SK-N-SH treated with all-trans-retinoic acid at 6 μM for 48 hours (cell line): ENCODE results near the gene BRF1.

ENCODE experiments used
- ATAC-seq: fragments of 200-7000 bp; cut with Tn5 transposase; 3 replicates; pipeline ENCODE4 v1.9.1; 2020; ENCODE audit warnings: mild to moderate bottlenecking, moderate library complexity
- ARNTL ChIP-seq: fragments of 450-650 bp; formaldehyde crosslinking; IDR thresholded peaks from 2 replicates; pipeline ENCODE4 v1.5.0; 2020; ENCODE audit warnings: low read depth, mild to moderate bottlenecking, moderate library complexity, borderline replicate concordance
- BACH2 ChIP-seq: fragments of 250-450 bp; sonication (Bioruptor Pico); IDR thresholded peaks from 2 replicates; pipeline ENCODE4 v1.9.0; 2021; ENCODE audit warnings: mild to moderate bottlenecking, borderline replicate concordance
- CSDC2 ChIP-seq: fragments of 250-450 bp; sonication (Bioruptor Pico); IDR thresholded peaks from 2 replicates; pipeline ENCODE4 v1.5.0; 2020; ENCODE audit warnings: mild to moderate bottlenecking, moderate library complexity
- CSRNP3 ChIP-seq: fragments of 250-450 bp; sonication (Bioruptor Pico); IDR thresholded peaks from 2 replicates; pipeline ENCODE4 v1.5.1; 2021; ENCODE audit warnings: mild to moderate bottlenecking, moderate library complexity
- ESRRG ChIP-seq: fragments of 250-450 bp; sonication (Bioruptor Pico); IDR thresholded peaks from 2 replicates; pipeline ENCODE4 v1.6.1; 2021; ENCODE audit warnings: mild to moderate bottlenecking
- GLIS3 ChIP-seq: fragments of 250-450 bp; sonication (Bioruptor Pico); IDR thresholded peaks from 2 replicates; pipeline ENCODE4 v1.5.0; 2020; ENCODE audit warnings: mild to moderate bottlenecking, moderate library complexity
- OSR1 ChIP-seq: fragments of 250-450 bp; sonication (Bioruptor Pico); IDR thresholded peaks from 2 replicates; pipeline ENCODE4 v1.8.0; 2022; ENCODE audit warnings: moderate library complexity, mild to moderate bottlenecking, inconsistent platforms
- PATZ1 ChIP-seq: fragments of 250-450 bp; sonication (Bioruptor Pico); IDR thresholded peaks from 2 replicates; pipeline ENCODE4 v1.8.0; 2020; ENCODE audit warnings: mild to moderate bottlenecking, moderate library complexity, borderline replicate concordance
- POU6F1 ChIP-seq: fragments of 250-450 bp; sonication (Bioruptor Pico); IDR thresholded peaks from 2 replicates; pipeline ENCODE4 v1.8.0; 2021; ENCODE audit warnings: low read depth, mild to moderate bottlenecking, moderate library complexity, borderline replicate concordance
- PPARA ChIP-seq: fragments of 250-450 bp; sonication (Bioruptor Pico); IDR thresholded peaks from 2 replicates; pipeline ENCODE4 v1.5.0; 2020; ENCODE audit warnings: mild to moderate bottlenecking, borderline replicate concordance
- RARB ChIP-seq: fragments of 250-450 bp; sonication (Bioruptor Pico); IDR thresholded peaks from 2 replicates; pipeline ENCODE4 v1.8.0; 2021; ENCODE audit warnings: mild to moderate bottlenecking, moderate library complexity
- SNAI2 ChIP-seq: fragments of 250-450 bp; sonication (Bioruptor Pico); IDR thresholded peaks from 2 replicates; pipeline ENCODE4 v1.5.0; 2020; ENCODE audit warnings: mild to moderate bottlenecking, moderate library complexity
- TOX ChIP-seq: fragments of 250-450 bp; sonication (Bioruptor Pico); IDR thresholded peaks from 2 replicates; pipeline ENCODE4 v1.8.0; 2021; ENCODE audit warnings: mild to moderate bottlenecking, moderate library complexity, borderline replicate concordance
- TSHZ2 ChIP-seq: fragments of 250-450 bp; sonication (Bioruptor Pico); IDR thresholded peaks from 2 replicates; pipeline ENCODE4 v1.5.0; 2020; ENCODE audit warnings: mild to moderate bottlenecking, moderate library complexity
- ZC3H10 ChIP-seq: fragments of 250-450 bp; sonication (Bioruptor Pico); IDR thresholded peaks from 2 replicates; pipeline ENCODE4 v1.5.1; 2021; ENCODE audit warnings: mild to moderate bottlenecking, moderate library complexity
- ZFP3 ChIP-seq: fragments of 250-450 bp; sonication (Bioruptor Pico); IDR thresholded peaks from 2 replicates; pipeline ENCODE4 v1.5.0; 2020; ENCODE audit warnings: mild to moderate bottlenecking, moderate library complexity
- ZNF565 ChIP-seq: fragments of 450-650 bp; formaldehyde crosslinking; conservative IDR thresholded peaks from 2 replicates; pipeline ENCODE4 v1.5.0; 2020; ENCODE audit warnings: low read depth, mild to moderate bottlenecking, moderate library complexity
- ZNF70 ChIP-seq: fragments of 450-650 bp; formaldehyde crosslinking; IDR thresholded peaks from 2 replicates; pipeline ENCODE4 v1.5.0; 2020; ENCODE audit warnings: mild to moderate bottlenecking, moderate library complexity
- ZNF8 ChIP-seq: fragments of 450-650 bp; formaldehyde crosslinking; IDR thresholded peaks from 2 replicates; pipeline ENCODE4 v1.5.0; 2020; ENCODE audit warnings: mild to moderate bottlenecking, moderate library complexity

The BRF1 gene

GRCh38 chr14:105348169-105348944 is 47.6 kb upstream of the BRF1 start:
- ATAC-seq: no peak
- no peak for TF ChIP-seq PATZ1
- no peak for TF ChIP-seq SNAI2
- no peak for TF ChIP-seq OSR1 (CRISPR knock-in tag)
- no peak for TF ChIP-seq ZC3H10
- TF ChIP-seq, all 23 proteins: peak for 0

GRCh38 chr14:105347587-105347968 is 46.8 kb upstream of the BRF1 start:
- TF ChIP-seq TOX (CRISPR knock-in tag) (no peak), BACH2 (no peak), CSRNP3 (CRISPR knock-in tag) (no peak), ZNF70 (CRISPR knock-in tag) (no peak), ESRRG (CRISPR knock-in tag) (no peak), PATZ1 (no peak), PPARA (CRISPR knock-in tag) (no peak), ARNTL (no peak), CSDC2 (CRISPR knock-in tag) (no peak), TSHZ2 (CRISPR knock-in tag) (no peak), ZC3H10 (no peak), SNAI2 (no peak), GLIS3 (no peak)
- ATAC-seq: no peak

- ATAC-seq: no peak
- TF ChIP-seq ZNF565 (CRISPR knock-in tag) (no peak), TOX (CRISPR knock-in tag) (no peak), GLIS3 (no peak), POU6F1 (CRISPR knock-in tag) (no peak), OSR1 (CRISPR knock-in tag) (no peak), RARB (no peak), ZNF8 (CRISPR knock-in tag) (no peak), ZFP3 (CRISPR knock-in tag) (no peak), CSRNP3 (CRISPR knock-in tag) (no peak), ZNF70 (CRISPR knock-in tag) (no peak), SNAI2 (no peak), TSHZ2 (CRISPR knock-in tag) (no peak)
These were observed 46.2 kb upstream of the BRF1 start for GRCh38 chr14:105346876-105347586.
